Calu3 (cell line): ENCODE data around the gene CORO6. TPM values are rescaled to one million over a fixed set of nuclear protein-coding genes. Genes with fewer than 3 reads are reported as not detected.

Source experiments
- BruUV-seq: library from RNA; stranded (reverse); fragments of 400-500 nt; replicated peaks from 2 replicates; lab custom pipeline; 2021; lab: Mats Ljungman, UMichigan
- CTCF ChIA-PET: fragments of 300-600 bp; sonication (Branson Sonifier 250); formaldehyde crosslinking; loops from one replicate; lab custom pipeline; 2022; ENCODE audit warnings: antibody characterized with exemption; lab: Charles Lee
- DNase-seq: peaks from one replicate; pipeline ENCODE4 v3.0.0; 2022
- H3K27ac Mint-ChIP-seq: one replicate; pipeline ENCODE4 v1.8.0; 2022; ENCODE audit warnings: mixed read lengths; ENCODE audit not compliant: unreplicated experiment
- H3K27me3 Mint-ChIP-seq: one replicate; pipeline ENCODE4 v1.8.0; 2022; ENCODE audit warnings: mixed read lengths; ENCODE audit not compliant: unreplicated experiment
- H3K36me3 Mint-ChIP-seq: one replicate; pipeline ENCODE4 v1.8.0; 2022; ENCODE audit warnings: mild to moderate bottlenecking, moderate library complexity, mixed read lengths; ENCODE audit not compliant: insufficient read depth, unreplicated experiment
- H3K4me1 Mint-ChIP-seq: one replicate; pipeline ENCODE4 v1.8.0; 2022; ENCODE audit warnings: mild to moderate bottlenecking, low read depth, mixed read lengths; ENCODE audit not compliant: unreplicated experiment
- H3K4me3 Mint-ChIP-seq: one replicate; pipeline ENCODE4 v1.8.0; 2022; ENCODE audit warnings: mild to moderate bottlenecking, low read depth, moderate library complexity, mixed read lengths; ENCODE audit not compliant: unreplicated experiment
- H3K9me3 Mint-ChIP-seq: one replicate; pipeline ENCODE4 v1.8.0; 2022; ENCODE audit warnings: low read depth, mixed read lengths; ENCODE audit not compliant: unreplicated experiment
- intact Hi-C: fragments of 100-400 bp; cut with micrococcal nuclease; formaldehyde crosslinking; loops from one replicate; pipeline ENCODE4 v1.10.0; 2022; ENCODE audit not compliant: unreplicated experiment
- total RNA-seq: library from RNA; stranded (reverse); gene quantifications from 2 replicates; pipeline ENCODE4 v1.2.3, GENCODE V29; 2022
- TF ChIP-seq, protein P1 (sequence below): fragments of 200-600 bp; IDR thresholded peaks from one replicate; pipeline ENCODE4 v1.8.0; 2022; ENCODE audit warnings: antibody characterized with exemption; ENCODE audit not compliant: unreplicated experiment

Gene CORO6
- total RNA-seq, 1 experiment from 2014 or later = 0.47 TPM

DNA sequence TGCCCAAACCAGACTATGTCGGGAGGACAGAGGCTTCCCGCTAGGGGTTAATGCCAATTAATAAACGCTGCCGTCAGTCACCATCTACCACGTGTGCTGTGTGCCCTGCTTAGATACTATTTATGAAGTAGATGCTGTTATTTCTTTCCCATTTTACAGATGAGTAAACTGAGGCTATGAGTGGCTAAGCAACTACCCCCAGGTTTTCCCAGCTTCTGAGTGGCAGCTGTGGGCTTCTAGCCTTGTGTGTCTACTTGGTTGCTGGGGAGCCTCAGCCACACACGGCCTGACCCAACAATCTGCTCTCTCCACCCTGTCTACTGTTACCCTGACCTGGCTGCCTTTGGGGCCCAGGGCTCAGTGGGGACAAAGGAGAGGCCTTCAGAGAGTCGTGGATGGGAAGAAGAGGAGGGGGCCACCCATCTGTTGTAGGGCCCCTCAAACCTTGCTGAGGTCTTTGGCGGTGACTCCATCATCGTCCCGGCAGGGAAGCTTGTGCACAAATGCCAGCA is 40.4 kb downstream of the CORO6 start:
- BruUV-seq = no TSS peak
- H3K27ac Mint-ChIP-seq = no peak overlapping the region
- no peak for DNase-seq
- intact Hi-C loops = loop anchor here (5.0 kb wide), 1 partner anchor 35 kb away; no protein-coding TSS in a partner anchor
- TF ChIP-seq, protein P1, sequence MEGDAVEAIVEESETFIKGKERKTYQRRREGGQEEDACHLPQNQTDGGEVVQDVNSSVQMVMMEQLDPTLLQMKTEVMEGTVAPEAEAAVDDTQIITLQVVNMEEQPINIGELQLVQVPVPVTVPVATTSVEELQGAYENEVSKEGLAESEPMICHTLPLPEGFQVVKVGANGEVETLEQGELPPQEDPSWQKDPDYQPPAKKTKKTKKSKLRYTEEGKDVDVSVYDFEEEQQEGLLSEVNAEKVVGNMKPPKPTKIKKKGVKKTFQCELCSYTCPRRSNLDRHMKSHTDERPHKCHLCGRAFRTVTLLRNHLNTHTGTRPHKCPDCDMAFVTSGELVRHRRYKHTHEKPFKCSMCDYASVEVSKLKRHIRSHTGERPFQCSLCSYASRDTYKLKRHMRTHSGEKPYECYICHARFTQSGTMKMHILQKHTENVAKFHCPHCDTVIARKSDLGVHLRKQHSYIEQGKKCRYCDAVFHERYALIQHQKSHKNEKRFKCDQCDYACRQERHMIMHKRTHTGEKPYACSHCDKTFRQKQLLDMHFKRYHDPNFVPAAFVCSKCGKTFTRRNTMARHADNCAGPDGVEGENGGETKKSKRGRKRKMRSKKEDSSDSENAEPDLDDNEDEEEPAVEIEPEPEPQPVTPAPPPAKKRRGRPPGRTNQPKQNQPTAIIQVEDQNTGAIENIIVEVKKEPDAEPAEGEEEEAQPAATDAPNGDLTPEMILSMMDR = no peak
- peaks cover 9% of the 10 kb centered on the region for H3K4me1 Mint-ChIP-seq
- CTCF ChIA-PET = interaction anchor here (0.6 to 1.8 kb wide), 2 partner anchors 35 to 49 kb away, joined by 4 to 11 read pairs; no protein-coding TSS in a partner anchor
- no peak overlapping the region for H3K4me3 Mint-ChIP-seq
- no peaks in the 10 kb centered on the region for H3K9me3 Mint-ChIP-seq
- no peaks in the 10 kb centered on the region for H3K27me3 Mint-ChIP-seq
- H3K36me3 Mint-ChIP-seq = peaks cover 15% of the 10 kb centered on the region

DNA sequence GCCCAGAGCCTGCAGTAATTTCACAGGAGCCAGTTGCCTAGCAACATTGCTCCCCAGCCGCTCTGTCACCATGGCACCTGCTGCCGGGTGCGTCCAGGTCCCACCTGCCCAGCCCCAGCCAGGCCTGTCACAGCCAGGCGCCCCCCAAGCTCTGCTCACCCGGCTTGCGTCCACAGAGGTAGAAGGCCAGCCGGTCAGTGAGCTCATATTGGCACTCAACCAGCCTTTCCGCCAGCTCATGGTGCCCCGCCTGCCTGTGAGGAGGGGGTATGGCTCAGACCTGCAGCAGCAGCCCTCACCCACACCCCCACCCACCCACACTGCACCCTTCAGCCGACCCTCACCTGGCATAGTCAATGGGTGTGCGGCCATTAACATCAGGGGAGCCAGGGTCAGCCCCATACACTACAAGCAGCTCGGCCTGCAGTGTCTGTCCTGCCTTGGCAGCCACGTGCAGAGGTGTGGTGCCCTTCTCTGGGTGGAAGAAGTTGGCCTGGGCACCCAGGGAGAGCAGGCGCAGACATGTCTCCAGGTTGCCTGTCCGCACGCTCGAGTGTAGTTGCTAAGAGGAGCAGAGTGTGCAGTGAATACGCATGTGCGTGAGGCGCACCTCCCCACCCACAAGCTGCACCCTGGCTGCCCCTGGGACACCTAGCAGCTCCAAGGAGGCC is 41.0 kb downstream of the CORO6 start:
- no peak for DNase-seq
- CTCF ChIA-PET = interaction anchor here (0.6 to 2.4 kb wide), 4 partner anchors 10 to 512 kb away, joined by 3 to 18 read pairs (median 8); partner anchors contain the start of gene ANKRD13B
- peaks cover 15% of the 10 kb centered on the region for H3K36me3 Mint-ChIP-seq
- no peak overlapping the region for H3K27ac Mint-ChIP-seq
- peaks cover 9% of the 10 kb centered on the region for H3K4me1 Mint-ChIP-seq
- no peak overlapping the region for H3K4me3 Mint-ChIP-seq
- no TSS peak for BruUV-seq
- H3K27me3 Mint-ChIP-seq = no peaks in the 10 kb centered on the region
- H3K9me3 Mint-ChIP-seq = no peaks in the 10 kb centered on the region
- TF ChIP-seq, protein P1 = no peak
- intact Hi-C loops = loop anchor here (2.0 to 5.0 kb wide), 2 partner anchors 36 to 439 kb away; no protein-coding TSS in a partner anchor

DNA sequence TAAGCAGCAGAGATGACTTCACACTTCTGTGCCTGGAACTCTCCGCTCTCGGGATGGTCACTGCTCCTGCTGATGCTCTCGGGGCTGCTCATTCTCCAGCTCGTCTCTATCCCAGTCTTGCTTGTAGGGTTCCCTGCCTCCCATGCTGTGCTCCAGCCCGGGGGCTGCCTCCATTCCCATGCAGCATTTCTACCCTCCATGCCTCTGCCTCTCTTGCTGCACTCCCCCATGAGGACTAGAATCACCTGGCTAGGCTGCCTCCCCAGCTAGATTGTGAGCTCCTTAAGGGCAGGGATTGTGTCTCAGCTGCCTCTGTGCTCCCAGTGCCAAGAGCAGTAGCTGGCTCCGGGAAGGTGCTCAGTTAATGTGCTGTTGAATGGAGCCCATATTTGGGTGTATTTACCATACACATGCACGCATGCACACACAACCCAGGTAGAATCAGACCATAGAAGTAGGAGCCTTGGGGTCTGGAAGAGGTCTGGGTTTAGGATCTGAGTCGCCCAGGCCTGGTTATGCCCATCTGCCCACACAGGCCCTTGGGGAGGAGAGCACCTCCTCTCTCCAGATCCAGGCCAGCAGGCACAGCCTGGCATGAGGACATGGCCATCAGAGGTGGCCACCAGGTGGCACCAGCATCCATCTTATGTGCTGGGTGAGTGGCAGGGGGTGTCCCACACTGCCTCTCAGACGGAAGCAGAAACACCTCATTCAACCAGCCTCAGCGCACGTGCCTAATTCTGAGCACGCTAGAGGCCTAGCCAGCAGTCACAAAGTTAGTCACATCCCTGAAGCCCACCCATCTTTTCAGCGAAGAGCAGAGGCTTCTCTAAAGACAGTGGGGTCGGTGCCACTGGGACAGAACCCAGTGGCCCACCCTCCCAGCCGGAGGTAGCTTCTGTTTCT is 42.6 kb downstream of the CORO6 start:
- Mint-ChIP-seq H3K9me3 (no peaks in the 10 kb centered on the region), H3K4me3 (no peak overlapping the region), H3K4me1 (peaks cover 9% of the 10 kb centered on the region), H3K36me3 (peaks cover 29% of the 10 kb centered on the region), H3K27me3 (no peaks in the 10 kb centered on the region), H3K27ac (no peak overlapping the region)
- CTCF ChIA-PET = interaction anchor here (1.8 to 2.4 kb wide), 2 partner anchors 12 to 37 kb away, joined by 11 to 18 read pairs; partner anchors contain the start of gene ANKRD13B
- intact Hi-C loops = loop anchor here (2.0 to 5.0 kb wide), 2 partner anchors 37 to 441 kb away; no protein-coding TSS in a partner anchor
- TF ChIP-seq, protein P1 = peak; percentile 81
- DNase-seq = peak; percentile 90
- BruUV-seq = no TSS peak
